Urinary bladder (tissue), 4 donors: ENCODE measurements around the gene PLAU. TPM values are rescaled to one million over a fixed set of nuclear protein-coding genes. Genes with fewer than 3 reads are reported as not detected.

Experiments
- DNase-seq: peaks from one replicate; pipeline ENCODE4 v3.0.0-alpha.2; 2015; ENCODE audit errors: extremely low spot score
- H3K27ac ChIP-seq: one replicate; pipeline ENCODE4 v1.5.1; 2013; ENCODE audit warnings: low read depth, mild to moderate bottlenecking, moderate library complexity
- H3K36me3 ChIP-seq: one replicate; pipeline ENCODE4 v1.6.1; 2013; ENCODE audit warnings: mild to moderate bottlenecking, moderate library complexity; ENCODE audit not compliant: insufficient read depth
- H3K4me1 ChIP-seq: one replicate; pipeline ENCODE4 v1.6.1; 2013; ENCODE audit warnings: mild to moderate bottlenecking, moderate library complexity; ENCODE audit not compliant: insufficient read depth
- H3K4me3 ChIP-seq: one replicate; pipeline ENCODE4 v1.5.1; 2013; ENCODE audit warnings: low read depth, low read length
- WGBS: extraction: QIAGEN DNeasy Blood & Tissue Kit; methylation state at CpG from one replicate; pipeline ENCODE4 v1.1.7; 2013; 5-methylcytosine and 5-hydroxymethylcytosine counted together
- polyA plus RNA-seq: library from polyadenylated mRNA; stranded (reverse); fragments of 200-250 nt; gene quantifications from one replicate; pipeline ENCODE4 v1.2.3, GENCODE V29; 2013
- total RNA-seq: library from RNA; depleted of rRNA; stranded (reverse); fragments of >200 nt; gene quantifications from one replicate; pipeline ENCODE4 v1.2.3, GENCODE V29; 2014
- donor health status: healthy with polysubstance abuse.
- donor health status: healthy.

Gene PLAU
- total RNA-seq = 9.5 TPM
- 10.0 TPM for polyA plus RNA-seq

DNA sequence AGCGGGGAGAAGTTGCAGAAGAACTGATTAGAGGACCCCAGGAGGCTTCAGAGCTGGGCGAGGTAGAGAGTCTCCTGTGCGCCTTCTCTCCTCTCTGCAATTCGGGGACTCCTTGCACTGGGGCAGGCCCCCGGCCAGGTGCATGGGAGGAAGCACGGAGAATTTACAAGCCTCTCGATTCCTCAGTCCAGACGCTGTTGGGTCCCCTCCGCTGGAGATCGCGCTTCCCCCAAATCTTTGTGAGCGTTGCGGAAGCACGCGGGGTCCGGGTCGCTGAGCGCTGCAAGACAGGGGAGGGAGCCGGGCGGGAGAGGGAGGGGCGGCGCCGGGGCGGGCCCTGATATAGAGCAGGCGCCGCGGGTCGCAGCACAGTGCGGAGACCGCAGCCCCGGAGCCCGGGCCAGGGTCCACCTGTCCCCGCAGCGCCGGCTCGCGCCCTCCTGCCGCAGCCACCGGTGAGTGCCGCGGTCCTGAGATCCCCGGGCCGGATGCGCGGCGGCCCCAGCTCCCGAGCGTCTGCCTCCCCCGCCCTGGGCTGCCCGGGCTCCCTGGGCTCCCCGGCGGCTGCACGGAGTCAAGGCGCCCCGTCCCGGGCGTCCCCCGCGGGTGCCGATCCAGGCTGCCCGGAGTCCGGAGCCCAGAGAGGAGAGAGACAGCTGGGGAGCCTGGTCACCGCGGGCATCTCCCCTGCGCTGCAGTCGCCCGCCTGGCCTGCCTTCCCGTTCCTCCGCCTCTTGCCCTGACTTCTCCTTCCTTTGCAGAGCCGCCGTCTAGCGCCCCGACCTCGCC, at the start of gene PLAU:
TSS of gene PLAU (plus strand) at position 369 of the 789 bp plus-strand sequence. CDS start 424 bp downstream, outside the sequence.
- Histone ChIP-seq H3K27ac (no peak within 1 kb of the TSS), H3K36me3 (no peaks in the 10 kb centered on the region), H3K4me3 (peak within 1 kb of the TSS; percentile 55), H3K4me1 (no peaks in the 10 kb centered on the region)
- no peak for DNase-seq
- WGBS = 2% methylated on average over 74 of the region's 74 CpGs

DNA sequence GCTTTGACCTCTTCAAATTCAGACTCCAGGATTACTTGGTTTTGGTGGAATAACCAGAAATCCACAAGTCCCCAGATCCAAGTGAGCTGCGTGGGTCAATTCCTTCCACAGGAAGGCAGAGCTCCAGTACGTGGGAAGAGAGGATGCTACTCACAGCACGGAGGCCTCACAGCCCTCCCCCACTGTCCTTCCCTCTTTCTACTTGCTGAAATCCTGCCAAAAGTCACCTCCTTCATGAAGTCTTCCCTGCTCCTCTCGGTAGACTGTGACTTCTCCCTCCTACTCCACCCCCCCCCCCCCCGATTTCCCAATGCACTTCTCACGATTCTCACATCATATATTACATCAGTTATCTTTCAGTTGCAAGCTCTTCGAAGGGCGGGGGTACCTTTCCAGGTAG, 48.9 kb upstream of the PLAU start:
- DNase-seq = no peak
- H3K4me1 ChIP-seq = no peaks in the 10 kb centered on the region
- peaks cover 5% of the 10 kb centered on the region for H3K36me3 ChIP-seq
- no peak overlapping the region for H3K4me3 ChIP-seq
- WGBS = 66% methylated on average over 8 of the region's 8 CpGs
- no peak overlapping the region for H3K27ac ChIP-seq

DNA sequence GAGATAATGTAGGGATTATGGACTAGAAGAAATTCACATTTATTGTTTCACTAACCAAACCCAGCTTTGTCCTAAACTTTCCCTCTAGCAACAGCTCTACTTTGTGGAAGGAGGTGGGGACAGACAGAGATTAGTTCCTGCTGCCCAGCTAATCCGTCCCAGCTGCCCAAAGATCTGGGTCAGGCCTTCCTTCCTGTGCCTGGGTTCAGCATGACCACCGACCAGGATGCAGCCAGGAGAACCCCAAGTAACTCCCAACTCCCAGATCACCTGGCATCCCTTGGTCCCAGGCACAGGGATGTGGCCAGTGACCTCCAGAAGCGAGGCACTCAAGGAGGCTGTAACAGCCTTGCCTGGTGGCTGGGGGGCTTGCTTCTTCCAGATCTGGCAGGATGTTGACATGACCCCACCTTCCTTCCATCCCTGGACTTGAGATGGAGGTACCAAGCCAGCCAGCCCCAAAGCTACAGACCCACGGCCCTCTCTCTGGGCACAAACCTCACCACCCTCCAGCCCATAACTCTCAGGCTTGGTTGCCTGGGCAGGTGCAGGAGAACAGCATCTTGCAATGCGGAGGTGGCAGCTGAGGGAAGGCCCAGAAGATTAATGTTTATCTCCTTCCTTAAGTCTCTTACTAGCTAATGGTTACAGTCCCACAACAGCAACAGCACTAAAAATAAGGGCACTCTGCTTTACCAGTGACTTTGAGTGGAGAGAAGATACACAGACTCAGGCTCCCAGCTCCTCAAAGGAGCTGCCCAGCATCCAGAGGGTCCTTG, 47.7 kb upstream of the PLAU start:
- Histone ChIP-seq H3K36me3 (peaks cover 5% of the 10 kb centered on the region), H3K4me1 (no peaks in the 10 kb centered on the region), H3K27ac (no peak overlapping the region), H3K4me3 (no peak overlapping the region)
- 58% methylated on average over 5 of the region's 5 CpGs for WGBS
- DNase-seq = no peak

DNA sequence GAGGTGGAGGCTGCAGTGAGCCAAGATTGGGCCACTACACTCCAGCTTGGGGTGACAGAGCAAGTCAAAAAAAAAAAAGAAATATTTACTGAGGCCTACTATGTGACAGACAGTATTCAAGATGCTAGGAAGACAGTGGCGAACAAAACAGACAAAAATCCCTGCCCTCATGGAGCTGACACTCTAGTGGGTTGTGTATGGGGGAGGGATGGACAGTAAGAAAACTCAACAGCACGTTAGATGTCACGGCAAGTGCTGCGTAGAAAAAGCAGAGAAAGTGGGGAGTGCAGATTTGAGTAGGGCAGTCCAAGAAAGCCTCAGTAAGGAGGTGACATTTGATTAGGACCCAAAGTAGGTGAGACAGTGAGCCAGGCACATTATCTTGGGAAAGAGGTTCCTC, 46.7 kb upstream of the PLAU start:
- Histone ChIP-seq H3K4me1 (no peaks in the 10 kb centered on the region), H3K36me3 (peaks cover 5% of the 10 kb centered on the region), H3K4me3 (no peak overlapping the region), H3K27ac (no peak overlapping the region)
- DNase-seq = no peak
- 95% methylated on average over 4 of the region's 4 CpGs for WGBS

DNA sequence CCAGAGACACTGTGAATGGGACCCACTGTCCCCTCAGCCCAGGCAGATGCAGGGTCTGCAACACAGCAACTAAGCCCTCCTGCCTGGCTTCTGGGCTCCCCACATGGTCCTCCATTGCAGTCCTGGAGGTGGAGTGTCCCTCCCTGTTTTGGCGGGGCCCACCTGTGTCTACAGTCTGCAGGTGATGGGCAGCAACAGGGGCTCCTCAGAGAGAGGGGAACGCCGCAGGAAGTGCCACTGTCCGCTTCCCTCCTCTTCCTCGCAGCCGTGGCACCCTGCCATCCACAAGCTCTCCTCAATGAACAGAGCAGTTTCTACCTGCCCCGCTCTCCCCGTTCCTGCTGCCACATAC, 45.8 kb upstream of the PLAU start:
- 81% methylated on average over 8 of the region's 8 CpGs for WGBS
- Histone ChIP-seq H3K4me1 (no peaks in the 10 kb centered on the region), H3K4me3 (no peak overlapping the region)

DNA sequence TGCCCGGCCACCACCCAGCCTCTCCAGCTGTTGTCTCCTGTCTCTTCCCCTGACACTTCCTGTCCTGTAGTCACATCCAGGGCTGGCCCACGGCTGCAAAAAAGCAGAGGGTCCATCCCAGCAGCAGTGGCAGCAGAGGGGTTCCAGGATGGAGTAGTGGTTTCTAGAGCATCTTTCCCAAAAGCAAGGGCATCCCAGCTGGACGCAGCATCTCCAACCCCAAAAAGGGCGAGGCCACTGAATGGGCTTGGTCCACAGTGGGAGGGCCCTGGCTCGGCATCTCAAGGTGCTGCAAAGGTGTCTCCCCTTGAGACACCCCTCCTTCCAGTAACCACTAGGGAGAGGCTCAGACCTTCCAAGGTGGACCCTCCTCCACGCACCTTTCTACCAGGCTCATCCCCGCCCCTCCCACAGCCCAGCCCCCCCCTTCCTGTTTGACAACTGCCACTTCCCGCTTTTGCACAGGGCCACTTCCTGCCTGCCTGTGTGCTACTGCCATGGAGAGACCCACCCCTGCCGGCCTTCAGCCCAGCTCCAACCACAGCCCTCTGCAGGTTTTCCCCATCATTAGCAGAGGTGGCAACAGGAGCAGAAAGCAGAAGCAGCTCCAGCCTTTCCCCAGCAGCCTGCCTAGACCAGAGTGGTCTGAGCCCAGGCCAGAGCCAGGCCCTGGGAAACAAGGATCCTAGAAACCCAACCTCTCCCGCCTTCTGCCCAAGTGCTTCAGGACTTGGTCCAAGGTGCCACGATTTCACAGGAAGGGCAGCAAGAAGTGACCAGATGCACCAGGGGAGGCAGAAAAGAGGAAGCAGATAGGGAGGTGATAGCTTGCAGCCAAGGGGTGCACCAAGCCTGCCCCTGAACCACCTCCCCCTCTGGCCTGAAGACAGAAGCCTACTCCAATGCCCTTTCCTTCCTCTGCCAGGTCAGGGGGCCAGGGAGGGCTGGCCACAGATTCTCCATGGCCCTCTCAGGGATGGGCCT, 45.2 kb upstream of the PLAU start:
- no peaks in the 10 kb centered on the region for H3K4me1 ChIP-seq
- 66% methylated on average over 11 of the region's 11 CpGs for WGBS
- H3K4me3 ChIP-seq = no peak overlapping the region
- no peak overlapping the region for H3K27ac ChIP-seq
- DNase-seq = no peak
- H3K36me3 ChIP-seq = no peaks in the 10 kb centered on the region

More for the DNA sequence above, 45.8 kb upstream of the PLAU start:
- Histone ChIP-seq H3K27ac (no peak overlapping the region), H3K36me3 (peaks cover 2% of the 10 kb centered on the region)
- no peak for DNase-seq

DNA sequence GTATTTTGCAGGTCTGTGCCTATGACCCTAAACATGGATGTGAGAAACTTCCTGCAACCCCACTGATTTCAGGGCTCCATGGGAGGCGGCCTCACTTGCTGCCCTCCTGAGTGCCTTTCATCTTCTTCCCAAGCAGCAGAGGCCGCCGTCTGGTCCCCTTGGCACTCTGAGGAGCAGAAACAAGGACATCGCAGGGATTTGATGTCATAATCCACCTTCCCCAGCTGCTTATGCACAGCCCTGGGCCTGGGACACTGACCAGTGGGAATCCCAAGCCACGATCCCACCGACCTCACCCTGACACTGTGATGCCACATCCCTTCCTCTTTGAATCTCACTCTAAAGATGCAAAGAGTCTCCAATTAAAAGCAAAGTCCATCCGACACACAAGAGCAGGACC, 44.3 kb upstream of the PLAU start:
- 82% methylated on average over 7 of the region's 7 CpGs for WGBS
- Histone ChIP-seq H3K36me3 (no peaks in the 10 kb centered on the region), H3K27ac (no peak overlapping the region), H3K4me3 (no peak overlapping the region), H3K4me1 (no peaks in the 10 kb centered on the region)
- no peak for DNase-seq

DNA sequence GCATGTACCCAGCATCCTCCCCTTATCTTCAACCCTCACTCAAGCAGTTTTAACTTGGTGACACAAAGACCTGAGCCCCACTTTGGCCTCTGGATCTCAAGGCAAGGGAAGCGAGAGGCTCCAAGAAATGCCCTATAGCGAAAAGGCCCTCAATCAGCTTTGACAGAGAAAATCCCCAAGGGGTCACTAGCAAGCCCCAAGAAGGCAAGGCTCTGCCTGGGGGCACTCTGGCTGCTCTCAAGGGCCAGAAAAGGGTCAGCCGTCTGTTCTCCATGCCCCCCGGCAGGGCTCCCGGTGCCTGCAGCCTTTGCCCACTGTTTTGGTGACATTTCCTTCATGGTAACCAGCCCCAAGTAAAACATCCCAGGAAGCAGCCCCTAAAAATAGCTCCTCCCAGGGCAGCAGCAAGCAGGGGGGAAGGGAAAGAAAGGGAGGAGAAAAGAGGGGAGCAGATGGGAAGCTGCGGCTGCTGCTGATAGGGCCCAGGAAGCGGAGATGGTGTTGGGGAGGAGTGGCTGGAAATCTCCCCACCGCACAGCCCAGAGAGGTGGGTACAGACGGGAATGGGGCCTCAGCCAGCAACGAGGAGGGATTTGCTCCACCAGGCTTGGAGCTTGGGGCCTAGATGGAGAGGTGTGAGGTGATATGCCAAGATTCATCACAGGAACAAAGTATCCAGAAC, 43.7 kb upstream of the PLAU start:
- no peaks in the 10 kb centered on the region for H3K4me1 ChIP-seq
- peak overlapping the region; percentile 27 for H3K27ac ChIP-seq
- H3K36me3 ChIP-seq = no peaks in the 10 kb centered on the region
- WGBS = 45% methylated on average over 10 of the region's 10 CpGs
- H3K4me3 ChIP-seq = no peak overlapping the region
- no peak for DNase-seq

DNA sequence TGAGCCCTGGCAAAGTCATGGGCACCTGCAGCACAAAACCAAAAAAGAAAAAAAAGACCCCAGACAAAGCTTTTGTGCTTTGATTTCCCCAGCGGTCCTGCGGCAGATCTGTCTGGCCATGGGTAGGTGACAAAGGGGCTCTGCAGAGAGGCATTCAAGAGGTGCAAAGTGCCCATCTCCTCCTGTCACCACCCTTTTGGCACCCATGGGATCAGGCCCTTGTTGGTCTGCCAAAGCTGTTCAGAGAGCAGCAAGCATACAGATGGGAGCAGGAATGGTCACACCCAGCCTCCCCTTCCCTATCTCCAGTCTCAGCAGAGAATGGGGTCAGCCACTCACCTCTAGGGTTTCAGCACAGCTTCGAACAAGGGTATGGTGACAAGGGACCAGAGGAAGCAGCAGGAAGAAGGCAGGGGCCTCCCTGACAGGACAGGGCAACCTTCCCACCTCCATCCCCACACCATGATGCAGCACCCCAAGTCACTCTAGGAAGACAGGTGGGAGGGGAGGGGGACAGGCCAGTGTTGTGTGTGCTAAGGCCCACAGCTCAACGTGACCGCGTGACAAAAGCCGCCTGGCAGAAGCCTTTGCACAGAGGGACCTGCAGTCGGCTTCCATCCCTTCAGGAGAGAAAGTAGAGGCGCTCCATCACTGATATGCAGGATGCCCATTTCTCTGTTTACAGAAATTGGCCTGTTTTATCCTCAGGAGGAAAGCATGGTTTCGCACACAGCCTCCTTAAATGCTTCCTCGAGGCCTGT, 42.9 kb upstream of the PLAU start:
- no peak for DNase-seq
- WGBS = 75% methylated on average over 11 of the region's 11 CpGs
- Histone ChIP-seq H3K4me1 (no peaks in the 10 kb centered on the region), H3K27ac (no peak overlapping the region), H3K4me3 (no peak overlapping the region), H3K36me3 (no peaks in the 10 kb centered on the region)

DNA sequence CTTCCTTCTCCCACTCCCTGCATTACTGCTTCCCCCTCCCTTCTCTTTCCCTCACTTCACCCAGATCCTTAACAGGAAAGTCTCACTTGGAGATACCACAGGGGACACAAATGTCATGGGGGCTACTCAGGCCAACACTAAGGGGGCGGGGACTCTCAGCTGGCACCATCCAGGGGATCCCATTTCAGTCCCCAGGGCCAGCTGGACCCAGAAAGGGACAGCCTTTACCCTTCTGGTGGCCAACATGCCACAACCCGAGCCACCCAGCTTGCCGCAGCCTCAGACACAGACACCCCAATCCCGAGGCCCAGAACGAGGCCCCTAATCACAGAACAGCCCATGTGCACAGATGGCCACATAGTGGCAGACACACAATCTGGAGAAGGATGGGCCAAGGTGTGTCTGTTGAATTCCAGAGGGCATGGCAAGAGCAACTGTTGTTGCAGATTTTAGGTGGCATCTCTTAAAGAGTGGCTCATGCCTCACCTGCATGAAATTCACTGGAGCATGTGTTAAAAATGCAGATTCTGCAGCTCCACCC, 42.2 kb upstream of the PLAU start:
- H3K4me1 ChIP-seq = no peaks in the 10 kb centered on the region
- no peak for DNase-seq
- H3K27ac ChIP-seq = no peak overlapping the region

DNA sequence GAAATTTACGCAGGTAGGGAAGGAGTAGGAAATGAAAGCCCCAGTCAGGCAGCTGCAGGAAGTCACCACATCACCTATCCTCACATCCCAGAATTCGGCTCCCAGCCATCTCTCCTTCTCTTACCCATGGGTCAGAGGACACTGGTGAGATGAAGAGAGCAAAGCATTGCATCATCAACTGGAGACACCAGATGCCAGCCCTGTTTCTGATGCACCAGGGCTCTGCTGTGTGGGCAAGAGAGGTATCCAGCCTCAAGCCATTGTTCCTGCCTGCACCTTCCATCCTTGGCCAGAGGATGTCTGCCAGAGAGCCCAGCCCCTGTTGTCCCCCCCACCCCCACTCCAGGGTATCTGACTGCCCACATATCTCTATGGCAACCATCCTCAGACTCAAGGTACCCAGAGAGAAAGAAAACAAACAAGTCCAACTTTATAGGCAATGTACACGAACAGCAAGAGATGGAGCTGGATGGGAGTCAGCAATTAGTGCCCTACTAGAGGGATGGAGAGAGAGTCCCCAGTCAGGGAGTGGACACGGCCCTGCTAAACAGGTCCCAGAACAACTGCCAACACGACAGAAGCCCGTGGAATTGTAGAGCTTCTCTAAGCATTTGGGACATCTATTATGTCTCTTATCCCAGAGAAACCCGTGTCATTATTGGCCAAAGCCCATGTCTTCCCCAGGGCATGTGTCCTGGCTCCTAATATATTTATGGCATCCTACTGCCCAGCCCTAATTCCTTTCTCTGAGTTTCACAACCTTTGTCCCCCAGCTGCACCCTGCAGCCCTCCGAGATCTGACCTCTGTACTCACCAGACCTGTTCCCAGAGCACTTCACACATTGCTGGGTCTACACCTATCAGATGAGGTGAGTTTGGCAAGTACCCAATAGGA, 39.4 kb upstream of the PLAU start:
- no peaks in the 10 kb centered on the region for H3K4me1 ChIP-seq
- DNase-seq = no peak
- H3K36me3 ChIP-seq = no peaks in the 10 kb centered on the region
- WGBS = 63% methylated on average over 8 of the region's 8 CpGs
- H3K4me3 ChIP-seq = no peak overlapping the region
- no peak overlapping the region for H3K27ac ChIP-seq

More for the DNA sequence above, 42.2 kb upstream of the PLAU start:
- 81% methylated on average over 5 of the region's 5 CpGs for WGBS
- no peaks in the 10 kb centered on the region for H3K36me3 ChIP-seq
- H3K4me3 ChIP-seq = no peak overlapping the region
